Activated naive CD8-positive, alpha-beta T cell treated with anti-CD3 and anti-CD28 coated beads, Interleukin-2, amount 10 ng/mL, durations not matched to agents 7 days and 5 days (primary cell): ENCODE results near the gene ASF1B. TPM values are rescaled to one million over a fixed set of nuclear protein-coding genes. Genes with fewer than 3 reads are reported as not detected.

ENCODE experiments used
- ATAC-seq: fragments of 150-1000 bp; cut with Tn5 transposase; one replicate; pipeline ENCODE4 v1.10.0; 2021; ENCODE audit warnings: low read depth, moderate library complexity
- POLR2A ChIA-PET: fragments of 350-600 bp; sonication (Branson Sonifier 250); formaldehyde crosslinking; loops from one replicate; lab custom pipeline; 2021; ENCODE audit warnings: antibody characterized with exemption; lab: Charles Lee
- DNase-seq: peaks from one replicate; pipeline ENCODE4 v3.0.0; 2021
- H3K27ac Mint-ChIP-seq: one replicate; pipeline ENCODE4 v1.8.0; 2022; ENCODE audit warnings: mild to moderate bottlenecking, mixed read lengths
- H3K27me3 Mint-ChIP-seq: one replicate; pipeline ENCODE4 v1.8.0; 2022; ENCODE audit warnings: mild to moderate bottlenecking, moderate library complexity, mixed read lengths
- H3K36me3 Mint-ChIP-seq: one replicate; pipeline ENCODE4 v1.8.0; 2021; ENCODE audit warnings: mild to moderate bottlenecking, mixed read lengths
- H3K4me1 Mint-ChIP-seq: one replicate; pipeline ENCODE4 v1.8.0; 2021; ENCODE audit warnings: mixed read lengths
- H3K4me3 Mint-ChIP-seq: one replicate; pipeline ENCODE4 v1.8.0; 2022; ENCODE audit warnings: mild to moderate bottlenecking, moderate library complexity, mixed read lengths
- H3K9me3 Mint-ChIP-seq: one replicate; pipeline ENCODE4 v1.8.0; 2021; ENCODE audit warnings: mixed read lengths
- total RNA-seq, 2 experiments: library from RNA; stranded (reverse); gene quantifications; one replicate each; pipeline ENCODE4 v1.2.3, GENCODE V29; 2021

ASF1B gene
- total RNA-seq, 2 experiments from 2014 or later: 75.3 to 82.4 TPM

GRCh38 chr19:14107581-14108461 is 28.6 kb downstream of the ASF1B start:
- Mint-ChIP-seq H3K4me3 (no peak overlapping the region), H3K27ac (no peak overlapping the region), H3K36me3 (no peaks in the 10 kb centered on the region), H3K4me1 (peaks cover 10% of the 10 kb centered on the region), H3K27me3 (no peaks in the 10 kb centered on the region), H3K9me3 (no peaks in the 10 kb centered on the region)
- ATAC-seq (no peak), DNase-seq (no peak)
- POLR2A ChIA-PET: interaction anchor here (1.0 kb wide), 1 partner anchor 10 kb away, joined by 3 read pairs; the partner anchor contains the start of gene PRKACA

DNA sequence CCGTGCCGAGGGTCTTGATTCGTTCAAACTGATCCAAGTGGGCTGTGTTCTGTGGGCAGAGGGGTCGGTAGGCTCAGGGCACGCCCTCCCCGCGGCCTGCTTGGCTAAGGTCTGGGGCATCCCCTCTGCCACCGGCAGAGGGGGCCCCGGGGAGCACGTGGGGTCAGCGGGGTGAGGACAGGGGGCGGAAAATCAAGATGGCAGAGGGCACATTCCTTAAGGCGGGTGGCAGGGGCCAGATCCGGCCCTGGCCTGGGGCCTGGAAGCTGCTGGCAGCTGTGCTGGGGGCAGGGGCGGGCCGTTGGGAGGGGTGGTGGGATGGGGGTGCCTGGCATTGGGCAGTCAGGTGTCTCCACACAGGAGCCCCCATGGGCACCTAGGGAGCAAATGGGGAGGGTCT is 29.5 kb downstream of the ASF1B start:
- no peaks in the 10 kb centered on the region for H3K27me3 Mint-ChIP-seq

GRCh38 chr19:14105680-14106079 is 30.7 kb downstream of the ASF1B start:
- no peak for DNase-seq
- Mint-ChIP-seq H3K27ac (no peak overlapping the region), H3K36me3 (peaks cover 3% of the 10 kb centered on the region), H3K9me3 (no peaks in the 10 kb centered on the region), H3K4me3 (no peak overlapping the region), H3K27me3 (no peaks in the 10 kb centered on the region), H3K4me1 (no peaks in the 10 kb centered on the region)
- POLR2A ChIA-PET: interaction anchor here (0.9 kb wide), 1 partner anchor 30 kb away, joined by 4 read pairs; no protein-coding TSS in a partner anchor
- ATAC-seq: no peak

More for the DNA sequence above, 29.5 kb downstream of the ASF1B start:
- Mint-ChIP-seq H3K4me1 (peaks cover 4% of the 10 kb centered on the region), H3K36me3 (no peaks in the 10 kb centered on the region), H3K27ac (no peak overlapping the region), H3K4me3 (no peak overlapping the region), H3K9me3 (no peaks in the 10 kb centered on the region)
- POLR2A ChIA-PET: no interaction called here
- no peak for DNase-seq
- no peak for ATAC-seq

- H3K4me1 Mint-ChIP-seq: no peaks in the 10 kb centered on the region
- ATAC-seq: no peak
- no peak for DNase-seq
- POLR2A ChIA-PET: interaction anchor here (1.0 kb wide), 1 partner anchor 224 kb away, joined by 3 read pairs; no protein-coding TSS in a partner anchor
- H3K27me3 Mint-ChIP-seq: no peaks in the 10 kb centered on the region
- no peaks in the 10 kb centered on the region for H3K9me3 Mint-ChIP-seq
- no peak overlapping the region for H3K27ac Mint-ChIP-seq
- H3K4me3 Mint-ChIP-seq: no peak overlapping the region
- H3K36me3 Mint-ChIP-seq: peaks cover 3% of the 10 kb centered on the region
Measured at GRCh38 chr19:14103310-14103709, 33.1 kb downstream of the ASF1B start.

DNA sequence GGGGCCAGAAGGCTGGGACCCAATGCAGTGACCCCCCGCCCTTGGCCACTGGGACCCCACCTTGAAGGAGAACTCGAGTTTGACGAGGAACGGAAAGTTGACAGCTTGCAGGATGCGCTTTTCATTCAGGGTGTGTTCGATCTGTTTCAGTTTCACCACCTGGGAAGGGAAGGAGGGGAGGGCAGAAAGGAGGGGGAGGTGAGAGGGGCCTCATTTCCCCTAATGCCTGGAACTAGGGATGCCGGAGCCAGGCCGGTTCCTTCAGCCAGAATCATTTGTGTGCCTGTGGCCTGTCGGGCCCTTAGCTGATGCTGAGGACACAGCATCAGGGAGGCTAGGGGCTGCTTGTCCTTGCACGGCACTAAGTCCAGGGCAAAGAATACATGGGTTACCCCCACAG is 33.6 kb downstream of the ASF1B start:
- no peak overlapping the region for H3K4me3 Mint-ChIP-seq
- no peaks in the 10 kb centered on the region for H3K27me3 Mint-ChIP-seq
- ATAC-seq: no peak
- DNase-seq: no peak
- no peak overlapping the region for H3K27ac Mint-ChIP-seq
- POLR2A ChIA-PET: interaction anchor here (1.0 kb wide), 1 partner anchor 223 kb away, joined by 3 read pairs; no protein-coding TSS in a partner anchor
- no peaks in the 10 kb centered on the region for H3K4me1 Mint-ChIP-seq
- H3K36me3 Mint-ChIP-seq: peaks cover 3% of the 10 kb centered on the region
- no peaks in the 10 kb centered on the region for H3K9me3 Mint-ChIP-seq

- Mint-ChIP-seq H3K27me3 (no peaks in the 10 kb centered on the region), H3K27ac (no peak overlapping the region)
- POLR2A ChIA-PET: no interaction called here
Measured at GRCh38 chr19:14102102-14102696, 34.2 kb downstream of the ASF1B start.

DNA sequence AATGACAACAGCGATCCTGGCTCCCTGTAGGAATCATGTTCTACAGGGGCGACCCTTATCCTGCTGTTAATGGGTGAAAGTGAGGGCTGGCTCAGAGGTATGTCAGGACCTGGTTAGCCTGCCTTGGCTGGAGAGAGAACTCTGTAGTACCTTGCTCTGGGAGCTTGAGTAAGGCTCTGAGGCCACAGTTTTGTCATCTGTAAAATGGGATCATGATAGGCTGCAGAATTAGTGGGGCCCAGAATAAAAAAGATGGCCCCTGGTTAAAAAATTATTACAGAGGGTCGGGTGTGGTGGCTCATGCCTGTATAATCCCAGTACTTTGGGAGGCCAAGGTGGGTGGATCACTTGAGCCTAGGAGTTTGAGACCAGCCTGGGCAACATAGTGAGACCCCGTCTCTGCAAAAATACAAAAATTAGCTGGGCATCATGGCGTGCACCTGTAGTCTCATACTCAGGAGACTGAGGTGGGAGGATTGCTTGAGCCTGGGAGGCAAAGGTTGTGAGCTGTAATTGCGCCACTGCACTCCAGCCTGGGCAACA is 35.3 kb downstream of the ASF1B start:
- Mint-ChIP-seq H3K27ac (no peak overlapping the region), H3K9me3 (no peaks in the 10 kb centered on the region), H3K36me3 (peaks cover 8% of the 10 kb centered on the region), H3K4me3 (no peak overlapping the region), H3K27me3 (no peaks in the 10 kb centered on the region), H3K4me1 (peaks cover 2% of the 10 kb centered on the region)
- DNase-seq: no peak
- ATAC-seq: no peak
- POLR2A ChIA-PET: no interaction called here

More at GRCh38 chr19:14102102-14102696, 34.2 kb downstream of the ASF1B start:
- H3K4me3 Mint-ChIP-seq: no peak overlapping the region
- ATAC-seq (no peak), DNase-seq (no peak)
- no peaks in the 10 kb centered on the region for H3K4me1 Mint-ChIP-seq
- H3K36me3 Mint-ChIP-seq: peaks cover 3% of the 10 kb centered on the region
- no peaks in the 10 kb centered on the region for H3K9me3 Mint-ChIP-seq

- H3K27me3 Mint-ChIP-seq: no peaks in the 10 kb centered on the region
- peaks cover 2% of the 10 kb centered on the region for H3K4me1 Mint-ChIP-seq
- H3K4me3 Mint-ChIP-seq: no peak overlapping the region
- peaks cover 6% of the 10 kb centered on the region for H3K9me3 Mint-ChIP-seq
- POLR2A ChIA-PET: no interaction called here
- peaks cover 21% of the 10 kb centered on the region for H3K36me3 Mint-ChIP-seq
- DNase-seq: no peak
- ATAC-seq: no peak
- H3K27ac Mint-ChIP-seq: no peak overlapping the region
Measured at GRCh38 chr19:14097532-14098151, 38.7 kb downstream of the ASF1B start.

DNA sequence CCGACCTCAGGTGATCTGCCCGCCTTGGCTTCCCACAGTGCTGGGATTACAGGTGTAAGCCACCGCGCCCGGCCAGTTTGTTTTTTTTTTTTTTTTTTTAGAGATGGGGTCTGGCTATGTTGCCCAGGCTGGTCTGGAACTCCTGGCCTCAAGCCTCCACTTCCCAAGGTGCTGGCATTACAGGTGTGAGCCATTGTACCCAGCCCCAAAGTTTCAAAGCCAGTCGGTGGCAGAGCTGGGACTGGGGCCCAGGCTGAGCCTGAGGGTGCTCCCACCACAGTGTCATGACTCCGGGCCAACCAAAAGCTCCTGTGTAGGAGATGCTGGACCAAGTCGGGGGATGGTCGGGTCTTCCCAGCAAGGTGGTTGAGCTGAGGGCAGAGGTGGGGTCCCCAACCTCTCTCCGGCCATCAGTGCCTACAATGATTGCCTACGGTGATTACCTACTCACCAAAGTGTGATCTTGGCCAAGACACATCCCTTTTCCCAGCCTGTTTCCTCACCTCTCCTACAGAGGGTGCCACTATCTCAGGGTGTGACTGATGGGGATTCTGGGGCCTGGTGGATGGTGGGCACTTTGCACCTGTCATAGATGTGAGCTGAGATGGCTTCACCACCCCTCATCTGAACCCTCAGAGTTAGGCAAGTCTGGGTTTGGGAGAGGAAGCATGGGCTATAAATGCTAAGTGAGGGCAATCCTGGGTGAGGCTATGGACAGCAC is 40.0 kb downstream of the ASF1B start:
- Mint-ChIP-seq H3K4me1 (peaks cover 9% of the 10 kb centered on the region), H3K36me3 (peaks cover 29% of the 10 kb centered on the region)
- POLR2A ChIA-PET: interaction anchor here (0.7 kb wide), 3 partner anchors 15 to 358 kb away, joined by 4 to 7 read pairs (median 6); no protein-coding TSS in a partner anchor

GRCh38 chr19:14094854-14095253 is 41.5 kb downstream of the ASF1B start:
- Mint-ChIP-seq H3K4me1 (peaks cover 10% of the 10 kb centered on the region), H3K27me3 (no peaks in the 10 kb centered on the region), H3K9me3 (peaks cover 6% of the 10 kb centered on the region), H3K36me3 (peaks cover 27% of the 10 kb centered on the region), H3K4me3 (no peak overlapping the region), H3K27ac (no peak overlapping the region)
- no peak for ATAC-seq
- DNase-seq: no peak
- POLR2A ChIA-PET: interaction anchor here (0.7 kb wide), 1 partner anchor 13 kb away, joined by 3 read pairs; no protein-coding TSS in a partner anchor

More for the DNA sequence above, 40.0 kb downstream of the ASF1B start:
- Mint-ChIP-seq H3K9me3 (peaks cover 6% of the 10 kb centered on the region), H3K27me3 (no peaks in the 10 kb centered on the region), H3K27ac (no peak overlapping the region), H3K4me3 (no peak overlapping the region)
- DNase-seq (no peak), ATAC-seq (no peak)

DNA sequence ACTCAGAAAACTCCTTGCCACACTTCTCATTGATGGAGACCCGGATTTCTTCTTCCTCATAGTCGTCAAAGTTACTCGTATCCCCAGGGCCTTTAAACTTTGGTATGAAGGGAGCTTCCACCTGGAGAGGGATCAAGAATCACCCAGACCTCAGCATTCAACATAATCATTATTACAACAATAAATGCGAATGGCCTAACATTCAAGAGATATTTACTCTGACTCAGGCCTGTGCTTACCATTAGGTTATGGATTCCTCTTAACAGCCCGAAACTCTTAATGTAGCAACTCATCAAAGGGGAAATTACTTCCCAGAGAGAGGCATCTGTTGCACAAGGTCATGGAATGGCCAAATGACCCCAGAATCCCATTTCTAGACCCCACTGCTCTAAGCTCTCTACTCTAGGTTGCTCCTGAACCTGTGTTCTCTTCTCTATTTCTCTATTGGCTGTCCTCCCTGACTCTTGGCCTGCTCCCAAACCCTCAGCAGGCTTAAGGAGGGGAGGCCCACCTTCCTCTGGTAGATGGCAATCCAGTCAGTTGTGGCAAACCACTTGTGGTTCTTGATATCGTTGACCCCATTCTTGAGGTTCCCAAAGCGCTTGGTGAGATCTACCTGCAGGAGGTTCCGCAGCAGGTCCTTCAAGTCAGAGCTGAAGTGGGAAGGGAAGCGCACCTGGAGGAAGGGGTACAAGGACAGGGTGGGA is 43.1 kb downstream of the ASF1B start:
- Mint-ChIP-seq H3K4me3 (peak overlapping the region; percentile 35), H3K4me1 (peaks cover 13% of the 10 kb centered on the region), H3K36me3 (peaks cover 31% of the 10 kb centered on the region), H3K27ac (peak overlapping the region; percentile 54), H3K9me3 (peaks cover 6% of the 10 kb centered on the region), H3K27me3 (no peaks in the 10 kb centered on the region)
- ATAC-seq: no peak
- DNase-seq: no peak
- POLR2A ChIA-PET: interaction anchor here (1.4 kb wide), 1 partner anchor 12 kb away, joined by 3 read pairs; no protein-coding TSS in a partner anchor
